Inferior parietal cortex (tissue), 1 donor: Measurements from ENCODE around the gene SLC7A6.

Experiments used
- DNase-seq: peaks from one replicate; pipeline ENCODE4 v3.0.0-alpha.2; 2016; ENCODE audit errors: extremely low spot score

Gene SLC7A6

DNA sequence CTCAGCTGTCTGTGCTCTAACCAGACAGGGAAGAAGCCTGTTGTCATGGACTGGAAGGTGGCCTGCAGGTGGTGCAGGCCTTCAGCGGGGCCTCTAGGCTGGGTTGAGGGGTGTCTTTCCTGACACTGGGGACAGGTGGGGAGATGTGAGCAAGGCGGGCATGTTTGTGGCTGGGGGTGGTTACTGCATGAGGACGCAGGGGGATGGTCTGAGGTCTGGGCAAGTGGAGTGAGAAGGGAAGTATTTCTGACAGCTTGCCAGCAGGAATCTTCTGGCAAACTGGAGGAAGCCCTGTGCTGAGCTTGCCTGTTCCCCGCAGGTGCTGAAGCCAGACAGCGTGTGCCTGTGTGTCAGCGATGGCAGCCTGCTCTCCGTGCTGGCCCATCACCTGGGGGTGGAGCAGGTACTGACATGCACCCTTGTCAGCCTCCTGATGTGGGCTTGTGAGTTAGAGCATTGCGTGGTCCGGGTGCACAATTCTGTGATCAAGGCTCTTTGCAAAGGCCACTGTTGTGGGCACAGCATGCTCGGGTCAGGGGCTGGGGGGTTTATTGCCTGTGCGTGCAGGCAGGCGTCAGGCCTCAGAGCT lies 82.7 kb downstream of the SLC7A6 start:
- DNase-seq = no peak

DNA sequence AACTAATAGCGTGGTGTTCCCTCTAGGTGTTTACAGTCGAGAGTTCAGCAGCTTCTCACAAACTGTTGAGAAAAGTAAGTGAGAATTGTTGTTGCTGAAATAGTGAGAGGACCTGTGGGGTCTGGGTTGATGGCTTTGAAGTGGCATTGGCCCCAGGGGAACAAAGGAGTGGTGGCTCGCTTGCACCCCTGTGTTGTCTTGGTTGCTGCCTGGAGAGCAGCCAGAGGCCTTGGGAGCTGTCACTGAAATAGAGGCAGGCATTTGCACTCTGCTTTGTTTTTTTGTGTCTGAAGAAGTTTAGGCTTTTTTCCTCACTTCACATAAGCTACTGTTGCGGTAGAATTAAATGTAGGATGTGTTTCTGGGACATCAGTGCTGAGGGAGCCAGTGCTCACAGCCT lies 83.3 kb downstream of the SLC7A6 start:
- no peak for DNase-seq

DNA sequence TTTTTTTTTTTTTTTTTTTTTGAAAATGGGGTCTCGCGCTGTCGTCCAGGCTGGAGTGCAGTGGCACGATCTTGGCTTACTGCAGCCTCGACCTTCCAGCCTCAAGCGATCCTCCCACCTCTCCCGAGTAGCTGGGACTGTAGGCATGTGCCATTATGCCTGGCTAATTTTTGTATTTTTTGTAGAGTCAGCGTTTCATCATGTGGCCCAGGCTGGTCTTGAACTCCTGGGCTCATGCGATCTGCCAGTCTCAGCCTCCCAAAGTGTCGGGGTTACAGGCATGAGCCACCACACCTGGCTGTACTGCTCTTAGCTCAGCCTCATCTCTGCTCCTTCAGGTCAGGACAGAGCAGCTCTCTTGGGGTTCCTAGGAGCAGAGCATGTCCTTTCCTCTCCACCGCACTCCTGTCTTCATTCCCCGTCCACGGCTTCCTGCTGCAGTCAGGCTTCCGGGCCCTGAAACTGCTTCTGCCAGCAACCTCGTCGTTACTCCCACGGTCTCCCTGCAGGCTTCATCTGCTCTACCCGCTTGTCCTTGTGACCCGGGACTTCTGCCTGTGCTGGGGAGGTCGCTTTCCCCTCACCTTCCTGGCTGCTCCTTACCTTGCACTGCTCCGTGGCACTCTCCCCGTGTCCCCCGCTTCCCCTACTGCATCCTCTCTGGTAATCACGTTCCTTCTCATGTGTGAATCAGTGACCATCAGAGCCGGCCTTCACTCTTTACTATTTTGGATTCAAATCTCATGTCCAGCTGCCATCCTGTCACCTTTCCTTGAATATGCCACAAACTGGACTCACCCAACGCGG lies 84.5 kb downstream of the SLC7A6 start:
- DNase-seq = no peak

DNA sequence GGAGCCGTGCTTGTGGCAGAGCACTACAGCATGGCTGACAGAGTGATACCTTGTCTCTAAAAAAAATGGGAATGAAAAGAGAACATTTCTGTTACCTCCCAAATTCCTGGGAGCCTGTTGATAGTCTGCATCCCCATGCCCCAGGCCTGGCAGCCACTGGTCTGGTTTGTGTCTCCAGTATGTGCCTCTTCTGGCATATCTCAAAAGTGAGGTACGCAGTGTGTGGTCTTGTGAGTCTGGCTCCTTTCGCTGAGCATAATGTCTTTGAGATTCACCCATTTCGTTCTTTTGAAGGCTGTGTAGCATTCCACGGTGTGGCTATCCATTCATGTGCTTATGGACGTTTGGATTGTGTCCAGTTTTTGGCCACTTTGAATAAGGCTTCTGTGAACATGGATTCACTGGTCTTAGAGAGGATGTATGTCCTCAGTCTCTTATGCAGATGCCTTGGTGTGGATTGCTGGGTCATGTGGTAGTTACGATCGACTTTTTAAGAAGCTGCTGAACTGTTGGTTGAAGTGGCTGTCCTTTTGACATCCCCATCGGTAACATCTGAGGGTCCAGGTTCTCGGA lies 85.6 kb downstream of the SLC7A6 start:
- no peak for DNase-seq

DNA sequence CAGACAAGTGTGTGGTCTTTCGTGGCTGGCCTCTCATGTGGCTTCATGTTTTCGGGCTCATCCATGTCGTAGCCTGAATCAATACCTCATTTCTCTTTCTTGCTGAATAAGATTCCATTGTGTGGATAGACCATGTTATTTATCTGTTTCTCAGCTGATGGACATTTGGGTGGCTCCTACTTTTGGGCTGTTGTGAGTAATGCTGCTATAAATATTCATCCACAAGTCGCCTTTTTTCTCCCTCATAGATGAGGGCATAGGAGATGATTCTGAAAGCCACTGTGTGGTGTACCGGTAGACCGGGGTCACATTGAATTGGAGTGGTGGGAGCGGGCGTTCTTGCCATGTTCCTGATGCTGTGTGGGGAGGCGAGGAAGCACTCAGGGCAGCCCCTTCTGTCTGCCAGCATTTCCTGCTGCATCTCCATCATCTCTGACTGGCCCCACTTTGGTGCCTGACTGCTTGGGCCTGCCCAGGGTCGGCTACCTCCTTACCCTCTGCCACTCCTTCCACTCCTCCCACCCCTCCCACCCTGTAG lies 86.6 kb downstream of the SLC7A6 start:
- no peak for DNase-seq
